K562 (cell line): ENCODE data around the gene ITGAX. TPM values are rescaled to one million over a fixed set of nuclear protein-coding genes. Genes with fewer than 3 reads are reported as not detected.
A peak's percentile ranks its signal among the peaks of the same experiment; 100 is the strongest.

Experiments used
- ATAC-seq: fragments of 200-7000 bp; cut with Tn5 transposase; 3 replicates; pipeline ENCODE4 v1.9.1; 2020; ENCODE audit warnings: moderate library complexity
- BruUV-seq: library from RNA; stranded (reverse); fragments of 400-500 nt; replicated peaks from 2 replicates; lab custom pipeline; 2021; lab: Mats Ljungman, UMichigan
- CTCF ChIA-PET: fragments of 300-600 bp; formaldehyde crosslinking; extraction: SDS; loops from one replicate; lab custom pipeline; 2021; ENCODE audit warnings: low intra/inter-chr PET ratio; lab: Yijun Ruan, JAX
- POLR2A ChIA-PET: fragments of 300-600, 350-650 bp; sonication (Branson Sonifier 250); formaldehyde crosslinking; extraction: SDS; loops from one replicate; lab custom pipeline; 2021; ENCODE audit warnings: antibody characterized with exemption, inconsistent platforms; lab: Yijun Ruan, JAX
- DNase-seq, 4 experiments: peaks; one replicate each; pipeline versions ENCODE4 v3.0.0 to v3.0.0-alpha.2; 2011 to 2018; ENCODE audit warnings: low spot score in 3 of 4, mixed read lengths in 3 of 4; ENCODE audit errors: extremely low read depth in 1 of 4
- FAIRE-seq: peaks from 2 replicates; lab custom pipeline; 2011; peaks lifted over from hg19 to GRCh38; lab: Jason Lieb, UNC
- H2AFZ ChIP-seq: 2 replicates; pipeline ENCODE4 v1.6.0; 2011; ENCODE audit warnings: low read depth, low read length, control low read depth, inconsistent platforms
- H3K27ac ChIP-seq: fragments of 200-600 bp; 3 replicates; pipeline ENCODE4 v1.8.0; 2011; ENCODE audit warnings: low read depth, mild to moderate bottlenecking, control low read depth, inconsistent platforms, low read length, moderate library complexity, mixed read lengths; ENCODE audit errors: extremely low read depth
- H3K27me3 ChIP-seq, 2 experiments: fragments of 300-600 bp in 1 of 2; 2 replicates in 1 of 2; 3 replicates in 1 of 2; pipeline versions ENCODE4 v1.6.0 to v1.8.0; 2011; ENCODE audit warnings: inconsistent platforms in 2 of 2, low read length in 2 of 2, mild to moderate bottlenecking in 1 of 2, mixed read lengths in 1 of 2, moderate library complexity in 1 of 2; ENCODE audit not compliant: control insufficient read depth in 2 of 2, insufficient read depth in 2 of 2
- H3K36me3 ChIP-seq: fragments of 300-600 bp; 3 replicates; pipeline ENCODE4 v1.8.0; 2011; ENCODE audit warnings: mild to moderate bottlenecking, low read length, inconsistent platforms; ENCODE audit not compliant: control insufficient read depth, insufficient read depth
- H3K4me1 ChIP-seq, 2 experiments: fragments of 200-600 bp in 1 of 2; replicated peaks in 1 of 2; 2 replicates in 1 of 2; 3 replicates in 1 of 2; pipeline versions ENCODE4 v1.5.1 to v1.8.0; 2011; ENCODE audit warnings: inconsistent platforms in 2 of 2, low read length in 2 of 2, mild to moderate bottlenecking in 1 of 2, mixed read lengths in 1 of 2, moderate library complexity in 1 of 2; ENCODE audit not compliant: control insufficient read depth in 2 of 2, insufficient read depth in 2 of 2
- H3K4me2 ChIP-seq: 2 replicates; pipeline ENCODE4 v1.6.1; 2011; ENCODE audit warnings: low read length, control low read depth, inconsistent platforms, mixed read lengths; ENCODE audit not compliant: insufficient read depth
- H3K4me3 ChIP-seq: fragments of 200-600 bp; sonication (generic), shearing (Covaris generic); 2 replicates; pipeline ENCODE4 v1.5.1; 2016; ENCODE audit warnings: control low read depth, inconsistent platforms
- H3K79me2 ChIP-seq: fragments of 200-600 bp; 3 replicates; pipeline ENCODE4 v1.8.0; 2011; ENCODE audit warnings: low read length, inconsistent platforms; ENCODE audit not compliant: control insufficient read depth, insufficient read depth
- H3K9ac ChIP-seq, 2 experiments: 2 replicates each; pipeline versions ENCODE4 v1.6.0 to v1.6.1; 2011; ENCODE audit warnings: low read depth in 2 of 2, low read length in 2 of 2, control low read depth in 1 of 2, inconsistent platforms in 1 of 2, mild to moderate bottlenecking in 1 of 2, mixed read lengths in 1 of 2; ENCODE audit not compliant: insufficient read depth in 1 of 2
- H3K9me1 ChIP-seq: one replicate; pipeline ENCODE4 v1.6.0; 2011; ENCODE audit warnings: inconsistent platforms, mild to moderate bottlenecking, low read length, moderate library complexity; ENCODE audit not compliant: control insufficient read depth, insufficient read depth
- H3K9me3 ChIP-seq: replicated peaks from 2 replicates; pipeline ENCODE4 v1.5.1; 2011; ENCODE audit warnings: low read depth, low read length, inconsistent platforms; ENCODE audit not compliant: control insufficient read depth, insufficient read depth
- H4K20me1 ChIP-seq: replicated peaks from 2 replicates; pipeline ENCODE4 v1.6.1; 2011; ENCODE audit warnings: low read length, inconsistent platforms, mixed read lengths; ENCODE audit not compliant: control insufficient read depth, insufficient read depth
- BRF1 ChIP-seq: IDR thresholded peaks from 3 replicates; pipeline ENCODE4 v1.6.1; 2011; ENCODE audit warnings: borderline replicate concordance, mild to moderate bottlenecking; ENCODE audit not compliant: insufficient read length; ENCODE audit errors: extremely low read depth
- FOSL1 ChIP-seq: fragments of 200-800 bp; sonication (Bioruptor generic); conservative IDR thresholded peaks from 2 replicates; pipeline ENCODE4 v1.6.1; 2016; ENCODE audit warnings: missing genetic modification characterization, missing compliant biosample characterization
- HDGF ChIP-seq: fragments of 450-650 bp; IDR thresholded peaks from 2 replicates; pipeline ENCODE4 v1.6.1; 2016
- HIVEP1 ChIP-seq: fragments of 250-450 bp; sonication (Bioruptor Pico); IDR thresholded peaks from 2 replicates; pipeline ENCODE4 v1.4.0; 2020; ENCODE audit warnings: mild to moderate bottlenecking
- NUFIP1 ChIP-seq: fragments of 450-650 bp; IDR thresholded peaks from 2 replicates; pipeline ENCODE4 v1.6.1; 2018; ENCODE audit not compliant: partially characterized antibody
- WGBS: fragments of 100-300 bp; shearing (Covaris generic); methylation state at CpG from one replicate; pipeline ENCODE4 v1.1.6; 2016; ENCODE audit warnings: low coverage, mixed read lengths; ENCODE audit not compliant: insufficient coverage; ENCODE audit errors: missing lambda C conversion rate; 5-methylcytosine and 5-hydroxymethylcytosine counted together
- in situ Hi-C: fragments of 300-500 bp; cut with MboI; formaldehyde crosslinking; loops from 4 replicates; pipeline ENCODE4 v1.15.0; 2018; ENCODE audit warnings: inconsistent platforms, mixed read lengths
- intact Hi-C: fragments of 100-400 bp; cut with micrococcal nuclease; formaldehyde crosslinking; loops from 2 replicates; pipeline ENCODE4 v1.14.2; 2022
- polyA plus RNA-seq, 8 experiments: library from polyadenylated mRNA; depleted of rRNA in 4 of 8; stranded (reverse) in 5 of 8; unstranded in 3 of 8; fragments of >200 nt; fragmentation: Nextera tagmentation in 2 of 8; fragmentation: Illumina TruSeq in 1 of 8; extraction: Ambion mirVana in 2 of 8; extraction: Trizol in 1 of 8; gene quantifications; 2 replicates each; pipeline versions ENCODE4 v1.2.1 to v1.2.3, GENCODE V29; 2011 to 2014; ENCODE audit warnings: inconsistent platforms in 1 of 8, missing spikeins in 1 of 8
- total RNA-seq, 7 experiments: library from RNA; depleted of rRNA in 6 of 7; stranded (reverse); fragments of >200 nt in 6 of 7; fragmentation: Illumina TruSeq in 2 of 7; extraction: Trizol in 2 of 7; gene quantifications; 2 replicates each; pipeline versions ENCODE4 v1.2.1 to v1.2.3, GENCODE V29; 2011 to 2021; ENCODE audit warnings: low replicate concordance in 1 of 7
- TF ChIP-seq, protein P1 (sequence below): fragments of 250-450 bp; sonication (Bioruptor Pico); IDR thresholded peaks from 2 replicates; pipeline ENCODE4 v1.5.0; 2021; ENCODE audit warnings: mild to moderate bottlenecking, borderline replicate concordance
- TF ChIP-seq, protein P2 (sequence below): fragments of 450-650 bp; IDR thresholded peaks from 2 replicates; pipeline ENCODE4 v1.6.1; 2016; ENCODE audit warnings: borderline replicate concordance

Gene ITGAX
- total and polyA plus RNA-seq, 9 of the 15 experiments (the other 6 are each of a cell fraction or from before 2014, with no cell fraction given): 0.03 to 0.58 (median 0.14) TPM

DNA sequence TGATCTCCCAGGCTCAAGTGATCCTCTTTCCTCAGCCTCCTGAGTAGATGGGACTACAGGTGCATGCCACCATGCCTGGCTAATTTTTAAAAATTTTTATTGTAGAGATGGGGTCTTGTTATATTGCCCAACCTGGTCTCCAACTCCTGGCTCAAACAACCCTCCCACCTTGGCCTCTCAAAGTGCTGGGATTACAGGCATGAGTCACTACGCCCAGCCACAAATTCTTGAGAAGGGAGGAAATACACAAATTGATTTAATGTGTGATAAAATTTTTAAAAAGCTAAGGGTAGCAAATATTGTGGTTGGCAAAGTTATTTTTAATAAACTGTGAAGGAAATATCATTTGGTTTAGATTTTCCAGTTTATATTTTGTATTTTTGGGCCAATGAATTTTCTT lies 47.7 kb downstream of the ITGAX start:
- in situ Hi-C loops: no loop called here

More for the DNA sequence above, 47.7 kb downstream of the ITGAX start:
- ATAC-seq (no peak), DNase-seq (no peak), FAIRE-seq (no peak)
- no peak overlapping the region for H3K27ac ChIP-seq
- no peak overlapping the region for H3K4me3 ChIP-seq
- peaks cover 4% of the 10 kb centered on the region; the same call in 2 of the 3 replicates for H3K79me2 ChIP-seq
- intact Hi-C loops: loop anchor here (5.0 kb wide), 1 partner anchor 50 kb away; no protein-coding TSS in a partner anchor
- no peak for TF ChIP-seq HDGF
- TF ChIP-seq, protein P1, sequence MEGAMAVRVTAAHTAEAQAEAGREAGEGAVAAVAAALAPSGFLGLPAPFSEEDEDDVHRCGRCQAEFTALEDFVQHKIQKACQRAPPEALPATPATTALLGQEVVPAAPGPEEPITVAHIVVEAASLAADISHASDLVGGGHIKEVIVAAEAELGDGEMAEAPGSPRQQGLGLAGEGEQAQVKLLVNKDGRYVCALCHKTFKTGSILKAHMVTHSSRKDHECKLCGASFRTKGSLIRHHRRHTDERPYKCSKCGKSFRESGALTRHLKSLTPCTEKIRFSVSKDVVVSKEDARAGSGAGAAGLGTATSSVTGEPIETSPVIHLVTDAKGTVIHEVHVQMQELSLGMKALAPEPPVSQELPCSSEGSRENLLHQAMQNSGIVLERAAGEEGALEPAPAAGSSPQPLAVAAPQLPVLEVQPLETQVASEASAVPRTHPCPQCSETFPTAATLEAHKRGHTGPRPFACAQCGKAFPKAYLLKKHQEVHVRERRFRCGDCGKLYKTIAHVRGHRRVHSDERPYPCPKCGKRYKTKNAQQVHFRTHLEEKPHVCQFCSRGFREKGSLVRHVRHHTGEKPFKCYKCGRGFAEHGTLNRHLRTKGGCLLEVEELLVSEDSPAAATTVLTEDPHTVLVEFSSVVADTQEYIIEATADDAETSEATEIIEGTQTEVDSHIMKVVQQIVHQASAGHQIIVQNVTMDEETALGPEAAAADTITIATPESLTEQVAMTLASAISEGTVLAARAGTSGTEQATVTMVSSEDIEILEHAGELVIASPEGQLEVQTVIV (CRISPR knock-in tag): no peak
- TF ChIP-seq, protein P2, sequence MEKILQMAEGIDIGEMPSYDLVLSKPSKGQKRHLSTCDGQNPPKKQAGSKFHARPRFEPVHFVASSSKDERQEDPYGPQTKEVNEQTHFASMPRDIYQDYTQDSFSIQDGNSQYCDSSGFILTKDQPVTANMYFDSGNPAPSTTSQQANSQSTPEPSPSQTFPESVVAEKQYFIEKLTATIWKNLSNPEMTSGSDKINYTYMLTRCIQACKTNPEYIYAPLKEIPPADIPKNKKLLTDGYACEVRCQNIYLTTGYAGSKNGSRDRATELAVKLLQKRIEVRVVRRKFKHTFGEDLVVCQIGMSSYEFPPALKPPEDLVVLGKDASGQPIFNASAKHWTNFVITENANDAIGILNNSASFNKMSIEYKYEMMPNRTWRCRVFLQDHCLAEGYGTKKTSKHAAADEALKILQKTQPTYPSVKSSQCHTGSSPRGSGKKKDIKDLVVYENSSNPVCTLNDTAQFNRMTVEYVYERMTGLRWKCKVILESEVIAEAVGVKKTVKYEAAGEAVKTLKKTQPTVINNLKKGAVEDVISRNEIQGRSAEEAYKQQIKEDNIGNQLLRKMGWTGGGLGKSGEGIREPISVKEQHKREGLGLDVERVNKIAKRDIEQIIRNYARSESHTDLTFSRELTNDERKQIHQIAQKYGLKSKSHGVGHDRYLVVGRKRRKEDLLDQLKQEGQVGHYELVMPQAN: no peak
- TF ChIP-seq BRF1: no peak
- no peak for TF ChIP-seq HIVEP1
- TF ChIP-seq FOSL1: peak; percentile 30; the same call in 1 of the 2 replicates
- no peak for TF ChIP-seq NUFIP1
- TF ChIP-seq, all 486 proteins: peak for 1
- H3K36me3 ChIP-seq: no peaks in the 10 kb centered on the region
- H3K27me3 ChIP-seq: peaks cover 0 to 11% of the 10 kb centered on the region in 2 experiments; a peak in 2 of 5 replicates
- no peak overlapping the region for H2AFZ ChIP-seq
- H3K9ac ChIP-seq: no peak overlapping the region
- CTCF ChIA-PET: no interaction called here
- no peak overlapping the region for H3K4me2 ChIP-seq
- peaks cover 3 to 12% of the 10 kb centered on the region in 2 experiments; a peak in 2 of 5 replicates for H3K4me1 ChIP-seq
- no peaks in the 10 kb centered on the region for H4K20me1 ChIP-seq
- POLR2A ChIA-PET: no interaction called here
- 57% methylated on average over 1 of the region's 1 CpG for WGBS
- H3K9me3 ChIP-seq: no peaks in the 10 kb centered on the region
- BruUV-seq: no TSS peak
- no peaks in the 10 kb centered on the region for H3K9me1 ChIP-seq
